Duodenal mucosa (tissue), 2 donors: ENCODE measurements around the gene HCK.
A peak's percentile ranks its signal among the peaks of the same experiment; 100 is the strongest.

Experiments
- H3K27ac ChIP-seq: one replicate; pipeline ENCODE4 v1.7.0; 2013; ENCODE audit warnings: low read depth, low read length
- H3K27me3 ChIP-seq, 2 donors: one replicate each; pipeline ENCODE4 v1.7.0; 2013; ENCODE audit warnings: low read length in 2 of 2, control low read depth in 1 of 2; ENCODE audit not compliant: insufficient read depth in 2 of 2, control insufficient read depth in 1 of 2
- H3K36me3 ChIP-seq, 2 donors: one replicate each; pipeline ENCODE4 v1.7.0; 2013; ENCODE audit warnings: low read length in 2 of 2, control low read depth in 1 of 2; ENCODE audit not compliant: insufficient read depth in 2 of 2, control insufficient read depth in 1 of 2
- H3K4me1 ChIP-seq, 2 donors: one replicate each; pipeline ENCODE4 v1.7.0; 2013; ENCODE audit warnings: low read length in 2 of 2, control low read depth in 1 of 2; ENCODE audit not compliant: insufficient read depth in 2 of 2, control insufficient read depth in 1 of 2
- H3K4me3 ChIP-seq, 2 donors: one replicate each; pipeline ENCODE4 v1.7.0; 2013; ENCODE audit warnings: low read length in 2 of 2, low read depth in 1 of 2
- H3K9ac ChIP-seq, 2 donors: one replicate each; pipeline ENCODE4 v1.7.0; 2013; ENCODE audit warnings: low read length in 2 of 2, low read depth in 1 of 2
- H3K9me3 ChIP-seq, 2 donors: one replicate each; pipeline ENCODE4 v1.7.0; 2013; ENCODE audit warnings: low read length in 2 of 2, control low read depth in 1 of 2; ENCODE audit not compliant: control insufficient read depth in 1 of 2

Gene HCK

GRCh38 chr20:32071395-32072167 lies 19.5 kb downstream of the HCK start:
- Histone ChIP-seq H3K4me3 (no peak overlapping the region), H3K36me3 (no peaks in the 10 kb centered on the region), H3K9me3 (no peaks in the 10 kb centered on the region), H3K27me3 (peaks cover 0 to 5% of the 10 kb centered on the region in 2 donors), H3K9ac (no peak overlapping the region), H3K27ac (no peak overlapping the region), H3K4me1 (peaks cover 0 to 3% of the 10 kb centered on the region in 2 donors)

GRCh38 chr20:32072168-32072750 lies 20.2 kb downstream of the HCK start:
- H3K4me3 ChIP-seq, result no peak overlapping the region
- H3K9me3 ChIP-seq, result no peaks in the 10 kb centered on the region
- peak overlapping the region; percentile 25 for H3K27ac ChIP-seq
- no peak overlapping the region for H3K9ac ChIP-seq
- peaks cover 0 to 5% of the 10 kb centered on the region in 2 donors for H3K27me3 ChIP-seq
- no peaks in the 10 kb centered on the region for H3K36me3 ChIP-seq
- peaks cover 0 to 3% of the 10 kb centered on the region in 2 donors for H3K4me1 ChIP-seq

GRCh38 chr20:32075534-32075933 lies 23.5 kb downstream of the HCK start:
- no peaks in the 10 kb centered on the region for H3K9me3 ChIP-seq
- no peaks in the 10 kb centered on the region for H3K27me3 ChIP-seq
- no peak overlapping the region for H3K27ac ChIP-seq
- peaks cover 0 to 3% of the 10 kb centered on the region in 2 donors for H3K4me1 ChIP-seq
- H3K4me3 ChIP-seq, result no peak overlapping the region
- H3K9ac ChIP-seq, result no peak overlapping the region
- no peaks in the 10 kb centered on the region for H3K36me3 ChIP-seq

- Histone ChIP-seq H3K27ac (no peak overlapping the region), H3K27me3 (peaks cover 0 to 5% of the 10 kb centered on the region in 2 donors), H3K36me3 (no peaks in the 10 kb centered on the region)
These were observed 25.1 kb downstream of the HCK start for GRCh38 chr20:32077190-32077589.

GRCh38 chr20:32078322-32078721 lies 26.3 kb downstream of the HCK start:
- H3K27me3 ChIP-seq, result peaks cover 0 to 5% of the 10 kb centered on the region in 2 donors
- H3K27ac ChIP-seq, result no peak overlapping the region
- H3K4me1 ChIP-seq, result no peaks in the 10 kb centered on the region

More at GRCh38 chr20:32077190-32077589, 25.1 kb downstream of the HCK start:
- H3K4me3 ChIP-seq, result no peak overlapping the region
- no peak overlapping the region for H3K9ac ChIP-seq
- H3K9me3 ChIP-seq, result no peaks in the 10 kb centered on the region
- H3K4me1 ChIP-seq, result no peaks in the 10 kb centered on the region

GRCh38 chr20:32078791-32079190 lies 26.7 kb downstream of the HCK start:
- peaks cover 0 to 5% of the 10 kb centered on the region in 2 donors for H3K27me3 ChIP-seq
- no peaks in the 10 kb centered on the region for H3K36me3 ChIP-seq
- H3K9me3 ChIP-seq, result no peaks in the 10 kb centered on the region
- H3K4me1 ChIP-seq, result no peaks in the 10 kb centered on the region
- no peak overlapping the region for H3K27ac ChIP-seq
- H3K9ac ChIP-seq, result no peak overlapping the region
- H3K4me3 ChIP-seq, result no peak overlapping the region

More at GRCh38 chr20:32078322-32078721, 26.3 kb downstream of the HCK start:
- Histone ChIP-seq H3K4me3 (no peak overlapping the region), H3K9me3 (no peaks in the 10 kb centered on the region), H3K36me3 (no peaks in the 10 kb centered on the region), H3K9ac (no peak overlapping the region)

GRCh38 chr20:32079655-32080109 lies 27.6 kb downstream of the HCK start:
- Histone ChIP-seq H3K9me3 (no peaks in the 10 kb centered on the region), H3K4me1 (no peaks in the 10 kb centered on the region), H3K4me3 (no peak overlapping the region), H3K27ac (no peak overlapping the region), H3K36me3 (no peaks in the 10 kb centered on the region), H3K27me3 (peaks cover 0 to 5% of the 10 kb centered on the region in 2 donors), H3K9ac (no peak overlapping the region)

- H3K27me3 ChIP-seq, result peaks cover 0 to 5% of the 10 kb centered on the region in 2 donors
These were observed 28.7 kb downstream of the HCK start for GRCh38 chr20:32080783-32081182.

GRCh38 chr20:32083469-32083868 lies 31.4 kb downstream of the HCK start:
- H3K4me1 ChIP-seq, result no peaks in the 10 kb centered on the region
- no peak overlapping the region for H3K27ac ChIP-seq
- no peaks in the 10 kb centered on the region for H3K36me3 ChIP-seq

More at GRCh38 chr20:32080783-32081182, 28.7 kb downstream of the HCK start:
- Histone ChIP-seq H3K4me3 (no peak overlapping the region), H3K9me3 (no peaks in the 10 kb centered on the region), H3K4me1 (no peaks in the 10 kb centered on the region), H3K9ac (no peak overlapping the region), H3K27ac (no peak overlapping the region), H3K36me3 (no peaks in the 10 kb centered on the region)

GRCh38 chr20:32087070-32087469 lies 35.0 kb downstream of the HCK start:
- Histone ChIP-seq H3K4me3 (no peak overlapping the region), H3K4me1 (no peaks in the 10 kb centered on the region), H3K36me3 (no peaks in the 10 kb centered on the region), H3K9me3 (no peaks in the 10 kb centered on the region), H3K27ac (no peak overlapping the region), H3K27me3 (no peaks in the 10 kb centered on the region), H3K9ac (no peak overlapping the region)

More at GRCh38 chr20:32083469-32083868, 31.4 kb downstream of the HCK start:
- no peak overlapping the region for H3K9ac ChIP-seq
- H3K9me3 ChIP-seq, result no peaks in the 10 kb centered on the region
- no peak overlapping the region for H3K4me3 ChIP-seq
- peaks cover 0 to 5% of the 10 kb centered on the region in 2 donors for H3K27me3 ChIP-seq
